Fibroblast of lung (primary cell): Measurements from ENCODE around the gene CCR2. TPM values are rescaled to one million over a fixed set of nuclear protein-coding genes. Genes with fewer than 3 reads are reported as not detected.

Experiments
- DNase-seq, 2 donors: peaks; one replicate each; pipeline versions ENCODE4 v3.0.0 to v3.0.0-alpha.2; 2010; ENCODE audit warnings: low read depth in 2 of 2
- H2AFZ ChIP-seq: 2 replicates; pipeline ENCODE4 v1.5.1; 2012; ENCODE audit warnings: low read length, control low read depth, inconsistent platforms
- H3K27ac ChIP-seq: 2 replicates; pipeline ENCODE4 v1.5.1; 2011; ENCODE audit warnings: low read length, control low read depth; ENCODE audit not compliant: insufficient read depth
- H3K27me3 ChIP-seq: 2 replicates; pipeline ENCODE4 v1.5.1; 2011; ENCODE audit warnings: mild to moderate bottlenecking, low read length; ENCODE audit not compliant: control insufficient read depth, insufficient read depth
- H3K36me3 ChIP-seq: 2 replicates; pipeline ENCODE4 v1.5.1; 2011; ENCODE audit warnings: low read length; ENCODE audit not compliant: control insufficient read depth, insufficient read depth
- H3K4me1 ChIP-seq: 2 replicates; pipeline ENCODE4 v1.5.1; 2011; ENCODE audit warnings: low read length; ENCODE audit not compliant: control insufficient read depth, insufficient read depth; ENCODE audit errors: extremely low read depth
- H3K4me2 ChIP-seq: 2 replicates; pipeline ENCODE4 v1.5.1; 2011; ENCODE audit warnings: low read length, control low read depth; ENCODE audit not compliant: insufficient read depth; ENCODE audit errors: extremely low read depth
- H3K4me3 ChIP-seq, 4 experiments: fragments of 200-600 bp in 1 of 4; sonication (generic) in 1 of 4; replicated peaks in 1 of 4; 2 replicates each; pipeline ENCODE4 v1.5.1; 2011 to 2016; ENCODE audit warnings: low read length in 4 of 4, low read depth in 3 of 4, mild to moderate bottlenecking in 3 of 4, control low read depth in 2 of 4, inconsistent platforms in 1 of 4, mixed read lengths in 1 of 4; ENCODE audit not compliant: insufficient read depth in 1 of 4; ENCODE audit errors: control extremely low read depth in 1 of 4
- H3K79me2 ChIP-seq: 2 replicates; pipeline ENCODE4 v1.5.1; 2012; ENCODE audit warnings: mild to moderate bottlenecking, low read length, inconsistent platforms; ENCODE audit not compliant: control insufficient read depth, insufficient read depth
- H3K9ac ChIP-seq: 2 replicates; pipeline ENCODE4 v1.5.1; 2011; ENCODE audit warnings: mild to moderate bottlenecking, low read length, control low read depth; ENCODE audit not compliant: insufficient read depth
- H3K9me3 ChIP-seq: 2 replicates; pipeline ENCODE4 v1.5.1; 2012; ENCODE audit warnings: low read depth, low read length; ENCODE audit not compliant: control insufficient read depth, insufficient read depth
- H4K20me1 ChIP-seq: 2 replicates; pipeline ENCODE4 v1.5.1; 2011; ENCODE audit warnings: low read length; ENCODE audit not compliant: control insufficient read depth, insufficient read depth; ENCODE audit errors: extremely low read depth
- CTCF ChIP-seq, 2 donors: IDR thresholded peaks in 1 of 2; conservative IDR thresholded peaks in 1 of 2; 1 replicate in 1 of 2; 2 replicates in 1 of 2; pipeline ENCODE4 v1.5.1; 2011 to 2012; ENCODE audit warnings: low read length in 2 of 2, control low read depth in 1 of 2, inconsistent platforms in 1 of 2, low read depth in 1 of 2, mild to moderate bottlenecking in 1 of 2
- EZH2 ChIP-seq: IDR thresholded peaks from 2 replicates; pipeline ENCODE4 v1.5.1; 2012; ENCODE audit warnings: low read length, control low read depth, mild to moderate bottlenecking; ENCODE audit errors: missing control alignments
- polyA plus RNA-seq, 2 donors: library from polyadenylated mRNA; depleted of rRNA in 1 of 2; stranded (reverse) in 1 of 2; unstranded in 1 of 2; fragments of >200 nt; gene quantifications; 2 replicates each; pipeline ENCODE4 v1.2.1, GENCODE V29; 2011 to 2012; ENCODE audit warnings: missing spikeins in 1 of 2
- total RNA-seq: library from RNA; depleted of rRNA; stranded (reverse); fragments of >200 nt; gene quantifications from 2 replicates; pipeline ENCODE4 v1.2.1, GENCODE V29; 2014

The CCR2 gene
- total and polyA plus RNA-seq, 2 donors (not counting 1 experiment from before 2014, with no cell fraction given) = under 0.01 TPM; not detected in 1

- Histone ChIP-seq H3K27me3 (no peaks in the 10 kb centered on the region), H3K79me2 (no peaks in the 10 kb centered on the region), H3K9ac (no peak overlapping the region), H3K4me1 (peaks cover 27% of the 10 kb centered on the region), H3K27ac (no peak overlapping the region), H4K20me1 (no peaks in the 10 kb centered on the region), H3K4me2 (no peak overlapping the region), H3K36me3 (no peaks in the 10 kb centered on the region), H3K9me3 (no peaks in the 10 kb centered on the region), H3K4me3 (no peak overlapping the region), H2AFZ (peak overlapping the region; percentile 7)
- no peak for DNase-seq
- no peak for TF ChIP-seq EZH2
- no peak for TF ChIP-seq CTCF (conservative IDR thresholded peaks at IDR 0.05 in 1 of 2, IDR thresholded peaks at IDR 0.05 in 1 of 2; ENCODE audit: low read depth in 1 of 2, low read length in 2 of 2)
Measured at GRCh38 chr3:46405301-46406019, 51.5 kb downstream of the CCR2 start.

GRCh38 chr3:46406443-46406787, 52.5 kb downstream of the CCR2 start:
- Histone ChIP-seq H3K4me1 (peaks cover 21% of the 10 kb centered on the region), H4K20me1 (no peaks in the 10 kb centered on the region), H3K4me3 (no peak overlapping the region), H3K79me2 (no peaks in the 10 kb centered on the region), H3K9me3 (no peaks in the 10 kb centered on the region), H3K9ac (no peak overlapping the region), H3K27me3 (no peaks in the 10 kb centered on the region), H2AFZ (no peak overlapping the region), H3K27ac (no peak overlapping the region), H3K36me3 (no peaks in the 10 kb centered on the region), H3K4me2 (no peak overlapping the region)
- TF ChIP-seq CTCF (conservative IDR thresholded peaks at IDR 0.05 in 1 of 2, IDR thresholded peaks at IDR 0.05 in 1 of 2; ENCODE audit: low read depth in 1 of 2, low read length in 2 of 2) (no peak), EZH2 (no peak)
- DNase-seq = no peak

- peak within 1 kb of the TSS; percentile 62 for H2AFZ ChIP-seq
- no peaks in the 10 kb centered on the region for H3K79me2 ChIP-seq
- TF ChIP-seq EZH2 = no peak
- no peak for TF ChIP-seq CTCF (conservative IDR thresholded peaks at IDR 0.05 in 1 of 2, IDR thresholded peaks at IDR 0.05 in 1 of 2; ENCODE audit: low read depth in 1 of 2, low read length in 2 of 2)
- H3K4me1 ChIP-seq = peaks cover 21% of the 10 kb centered on the region
- DNase-seq = peak; percentile 37 to 61
- peak within 1 kb of the TSS; percentile 33 for H3K9ac ChIP-seq
- H3K9me3 ChIP-seq = no peaks in the 10 kb centered on the region
- peak within 1 kb of the TSS; percentile 75 for H3K4me2 ChIP-seq
- H3K27ac ChIP-seq = peak within 1 kb of the TSS; percentile 59
- peak within 1 kb of the TSS in 3 of 4 experiments; percentile 3 to 37 (median 8) for H3K4me3 ChIP-seq
- H3K27me3 ChIP-seq = no peaks in the 10 kb centered on the region
- no peaks in the 10 kb centered on the region for H4K20me1 ChIP-seq
- H3K36me3 ChIP-seq = no peaks in the 10 kb centered on the region
Measured at GRCh38 chr3:46406788-46407611, 53.1 kb downstream of the CCR2 start, which contains the start of the genes CCR5AS and CCRL2. Gene CCR5AS, minus strand, starts transcription at chr3:46407066. Gene CCRL2, plus strand, starts transcription at chr3:46407259. Its CDS starts 821 bp downstream, at chr3:46408080.
